Stimulated activated CD4-positive, alpha-beta T cell treated with anti-CD3 and anti-CD28 coated beads, Interleukin-4, amount 100 ng/mL, for 24 hours (primary cell): ENCODE results near the gene SRP14.
"Not testable (repeated sequence)": the region's sequence is repeated elsewhere in the genome, so short reads cannot be mapped to it uniquely, and the experiment has no call there.

Source experiments
- DNase-seq: peaks from one replicate; pipeline ENCODE4 v3.0.0-alpha.2; 2020

SRP14 gene

GRCh38 chr15:40048926-40049475 lies 10.0 kb upstream of the SRP14 start:
- no peak for DNase-seq

DNA sequence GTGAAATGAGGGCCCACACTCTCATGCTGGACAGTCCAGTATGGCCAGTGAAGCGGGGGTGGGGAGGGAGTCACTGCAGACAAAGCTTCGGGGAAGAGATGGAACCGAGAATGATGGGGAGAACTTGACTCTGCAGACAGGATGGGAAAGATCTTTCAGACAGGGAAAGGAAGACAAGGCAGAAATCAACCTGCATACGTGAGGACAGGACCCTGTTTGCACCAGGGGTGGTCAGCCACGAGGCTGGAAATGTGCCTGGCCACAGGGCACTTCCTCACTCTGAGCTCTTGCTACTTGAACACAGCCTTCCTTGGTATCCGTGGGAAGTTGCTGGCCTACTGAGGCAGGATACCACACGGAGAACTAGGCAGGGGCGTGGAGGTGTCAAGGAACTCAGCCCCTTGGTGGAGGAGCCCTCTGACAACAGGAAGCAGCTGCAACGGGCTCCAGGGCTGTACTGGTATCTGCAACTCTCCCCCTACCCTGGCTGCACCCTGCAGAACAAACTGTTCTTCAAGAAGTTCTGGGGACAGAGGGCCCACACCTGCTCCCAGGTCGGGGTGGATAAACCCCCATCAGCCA lies 9.3 kb upstream of the SRP14 start:
- no peak for DNase-seq

- DNase-seq: peak; percentile 70
Measured at GRCh38 chr15:40047415-40048210, 8.6 kb upstream of the SRP14 start.

GRCh38 chr15:40046721-40047414 lies 7.9 kb upstream of the SRP14 start:
- DNase-seq: no peak

- DNase-seq: no peak
Measured at GRCh38 chr15:40045572-40046217, 6.7 kb upstream of the SRP14 start.

GRCh38 chr15:40044717-40045571 lies 6.0 kb upstream of the SRP14 start:
- peak; percentile 89 for DNase-seq

GRCh38 chr15:40043927-40044716 lies 5.1 kb upstream of the SRP14 start:
- no peak for DNase-seq

GRCh38 chr15:40042791-40043320 lies 3.9 kb upstream of the SRP14 start:
- DNase-seq: no peak

DNA sequence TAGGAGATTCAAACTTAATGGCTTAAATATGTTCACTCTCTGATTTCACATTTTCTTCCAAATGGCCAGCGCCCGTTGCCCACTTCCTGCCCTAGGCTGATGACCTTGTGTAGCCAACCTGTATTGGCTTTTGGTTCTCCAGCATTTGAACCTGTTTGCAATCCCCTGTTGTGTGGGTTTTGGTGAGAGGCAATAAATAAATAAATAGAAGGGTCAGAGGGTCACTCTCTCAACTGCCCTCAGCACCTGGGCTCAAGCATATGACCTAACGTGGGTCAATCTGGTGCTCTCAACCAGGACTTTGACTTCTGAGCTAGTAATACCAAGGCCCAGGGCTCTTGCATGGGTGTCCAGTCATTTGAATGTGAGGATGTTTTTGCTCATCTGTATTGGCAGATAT lies 1.8 kb upstream of the SRP14 start:
- DNase-seq: no peak

- no peak for DNase-seq
Measured at GRCh38 chr15:40040293-40040635, 1.3 kb upstream of the SRP14 start.

- no peak for DNase-seq
Measured at GRCh38 chr15:40038275-40038637, 725 bp downstream of the SRP14 start.

GRCh38 chr15:40037721-40038120 lies 1.3 kb downstream of the SRP14 start:
- DNase-seq: no peak

DNA sequence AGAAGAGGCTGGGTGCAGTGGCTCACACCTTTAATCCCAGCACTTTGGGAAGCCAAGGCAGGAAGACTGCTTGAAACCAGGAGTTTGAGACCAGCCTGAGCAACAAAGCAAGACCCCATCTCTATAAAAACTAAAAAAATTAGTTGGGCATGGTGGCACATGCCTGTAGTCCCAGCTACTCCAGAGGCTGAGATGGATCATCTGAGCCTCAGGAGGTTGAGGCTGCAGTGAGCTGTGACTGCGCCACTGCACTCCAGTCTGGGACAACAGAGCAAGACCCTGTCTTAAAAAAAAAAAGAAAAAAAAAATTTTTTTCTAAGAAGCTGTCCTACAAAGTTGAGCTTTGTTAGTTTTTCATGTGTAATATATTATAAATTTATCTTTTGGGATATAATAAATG lies 3.8 kb downstream of the SRP14 start:
- DNase-seq: not testable (repeated sequence)

DNA sequence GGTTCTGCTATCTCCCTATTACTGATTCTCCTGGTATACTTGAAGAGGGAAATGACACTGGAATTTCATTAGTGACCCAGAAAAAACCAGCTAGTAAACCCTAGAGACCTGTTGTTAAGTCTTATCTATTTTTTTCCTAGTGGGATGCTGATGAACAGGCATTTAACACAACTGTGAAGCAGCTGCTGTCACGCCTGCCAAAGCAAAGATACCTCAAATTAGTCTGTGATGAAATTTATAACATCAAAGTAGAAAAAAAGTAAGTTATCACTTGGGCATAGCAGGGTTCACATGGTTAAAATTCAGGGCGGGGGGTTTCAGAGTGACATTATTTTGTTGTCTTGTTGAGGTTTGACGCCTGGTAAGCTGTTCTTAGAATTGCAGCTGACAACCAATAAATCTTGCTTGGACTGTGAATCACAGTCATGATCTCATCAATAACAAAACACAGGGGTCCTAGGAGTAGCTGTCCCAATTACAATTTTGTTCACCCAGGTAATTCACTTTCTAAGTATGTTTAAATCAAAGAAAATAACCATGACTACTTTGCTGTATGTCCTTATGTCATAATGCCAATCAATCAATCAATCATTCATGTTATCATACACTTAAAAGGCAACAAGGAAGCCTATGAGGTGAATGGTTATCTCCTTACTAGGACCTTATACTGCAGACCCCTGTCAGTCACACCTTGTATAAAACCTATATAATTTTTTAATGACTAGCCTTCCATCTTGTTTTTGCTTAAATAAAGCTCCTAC lies 4.6 kb downstream of the SRP14 start:
- DNase-seq: no peak

GRCh38 chr15:40032125-40032839 lies 6.7 kb downstream of the SRP14 start:
- no peak for DNase-seq

GRCh38 chr15:40031300-40031699 lies 7.7 kb downstream of the SRP14 start:
- no peak for DNase-seq

- DNase-seq: no peak
Measured at GRCh38 chr15:40029979-40030893, 8.7 kb downstream of the SRP14 start.

DNA sequence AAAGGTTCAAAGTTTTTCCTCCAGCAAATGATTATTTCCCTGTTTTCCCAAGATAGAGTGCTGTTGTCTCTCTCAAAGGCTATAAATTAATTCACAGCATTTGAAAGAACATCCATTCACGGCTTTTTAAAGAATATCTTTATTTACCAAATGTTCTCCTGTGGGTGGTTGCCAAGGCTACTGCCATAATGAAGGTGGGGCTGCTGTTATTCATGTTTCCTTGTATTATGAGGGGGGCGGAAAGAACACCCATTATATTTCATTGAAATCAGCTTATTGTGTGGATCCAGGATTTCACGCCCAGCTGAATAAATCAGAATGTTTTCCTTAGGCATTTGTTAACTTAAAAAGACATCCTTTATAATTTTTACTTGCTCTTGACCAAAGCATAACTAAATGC lies 10.1 kb downstream of the SRP14 start:
- no peak for DNase-seq

DNA sequence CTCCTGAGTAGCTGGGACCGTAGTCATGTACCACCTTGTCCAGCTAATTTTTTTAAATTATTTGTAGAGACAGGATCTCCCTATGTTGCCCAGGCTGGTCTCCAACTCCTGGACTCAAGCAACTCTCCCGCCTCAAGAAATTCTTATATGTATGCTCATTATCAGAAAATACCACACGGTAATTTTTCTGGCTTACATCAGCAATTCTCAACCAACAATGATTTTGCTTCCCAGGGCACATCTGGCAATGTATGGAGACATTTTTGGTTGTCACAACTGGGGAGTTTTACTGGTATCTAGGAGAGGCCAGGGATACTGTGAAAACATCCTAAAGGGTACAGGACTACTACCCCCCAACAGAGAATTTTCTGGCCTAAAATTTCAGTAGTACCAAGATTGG lies 10.8 kb downstream of the SRP14 start:
- no peak for DNase-seq
